ENCODE data around the gene SNX25.

SNX25 gene

DNA sequence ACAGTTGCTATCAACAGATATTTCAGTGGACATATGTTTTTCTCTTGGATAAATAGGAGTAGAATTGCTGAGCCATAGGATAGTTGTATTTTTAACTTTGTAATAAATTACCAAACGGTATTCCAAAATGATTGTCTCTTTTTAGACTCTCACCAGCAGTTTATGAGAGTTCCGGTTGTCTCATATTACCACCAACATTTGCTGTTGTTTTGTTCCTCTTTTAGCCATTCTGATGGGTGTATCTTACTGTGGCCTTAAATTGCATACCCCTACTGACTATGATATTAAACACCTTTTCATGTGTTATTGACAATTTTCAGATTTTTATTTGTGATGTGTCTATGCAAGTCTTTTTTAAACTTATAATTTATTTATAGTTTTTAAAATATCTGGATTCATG, 39.7 kb downstream of the SNX25 start:
- TF ChIP-seq OSR1 (CRISPR knock-in tag; IDR thresholded peaks at IDR 0.05) (no peak), ZNF565 (CRISPR knock-in tag; conservative IDR thresholded peaks at IDR 0.05; ENCODE audit: low read depth) (no peak), TCF4 (CRISPR knock-in tag; IDR thresholded peaks at IDR 0.05; ENCODE audit: borderline replicate concordance) (no peak), TOX (CRISPR knock-in tag; IDR thresholded peaks at IDR 0.05; ENCODE audit: borderline replicate concordance) (no peak), ESRRG (CRISPR knock-in tag; IDR thresholded peaks at IDR 0.05) (no peak), PATZ1 (CRISPR knock-in tag; IDR thresholded peaks at IDR 0.05; ENCODE audit: borderline replicate concordance) (no peak), PPARA (CRISPR knock-in tag; IDR thresholded peaks at IDR 0.05; ENCODE audit: borderline replicate concordance) (no peak)
- TF ChIP-seq, protein P1, sequence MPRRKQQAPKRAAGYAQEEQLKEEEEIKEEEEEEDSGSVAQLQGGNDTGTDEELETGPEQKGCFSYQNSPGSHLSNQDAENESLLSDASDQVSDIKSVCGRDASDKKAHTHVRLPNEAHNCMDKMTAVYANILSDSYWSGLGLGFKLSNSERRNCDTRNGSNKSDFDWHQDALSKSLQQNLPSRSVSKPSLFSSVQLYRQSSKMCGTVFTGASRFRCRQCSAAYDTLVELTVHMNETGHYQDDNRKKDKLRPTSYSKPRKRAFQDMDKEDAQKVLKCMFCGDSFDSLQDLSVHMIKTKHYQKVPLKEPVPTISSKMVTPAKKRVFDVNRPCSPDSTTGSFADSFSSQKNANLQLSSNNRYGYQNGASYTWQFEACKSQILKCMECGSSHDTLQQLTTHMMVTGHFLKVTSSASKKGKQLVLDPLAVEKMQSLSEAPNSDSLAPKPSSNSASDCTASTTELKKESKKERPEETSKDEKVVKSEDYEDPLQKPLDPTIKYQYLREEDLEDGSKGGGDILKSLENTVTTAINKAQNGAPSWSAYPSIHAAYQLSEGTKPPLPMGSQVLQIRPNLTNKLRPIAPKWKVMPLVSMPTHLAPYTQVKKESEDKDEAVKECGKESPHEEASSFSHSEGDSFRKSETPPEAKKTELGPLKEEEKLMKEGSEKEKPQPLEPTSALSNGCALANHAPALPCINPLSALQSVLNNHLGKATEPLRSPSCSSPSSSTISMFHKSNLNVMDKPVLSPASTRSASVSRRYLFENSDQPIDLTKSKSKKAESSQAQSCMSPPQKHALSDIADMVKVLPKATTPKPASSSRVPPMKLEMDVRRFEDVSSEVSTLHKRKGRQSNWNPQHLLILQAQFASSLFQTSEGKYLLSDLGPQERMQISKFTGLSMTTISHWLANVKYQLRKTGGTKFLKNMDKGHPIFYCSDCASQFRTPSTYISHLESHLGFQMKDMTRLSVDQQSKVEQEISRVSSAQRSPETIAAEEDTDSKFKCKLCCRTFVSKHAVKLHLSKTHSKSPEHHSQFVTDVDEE (CRISPR knock-in tag; IDR thresholded peaks at IDR 0.05) = no peak
- TF ChIP-seq, protein P2, sequence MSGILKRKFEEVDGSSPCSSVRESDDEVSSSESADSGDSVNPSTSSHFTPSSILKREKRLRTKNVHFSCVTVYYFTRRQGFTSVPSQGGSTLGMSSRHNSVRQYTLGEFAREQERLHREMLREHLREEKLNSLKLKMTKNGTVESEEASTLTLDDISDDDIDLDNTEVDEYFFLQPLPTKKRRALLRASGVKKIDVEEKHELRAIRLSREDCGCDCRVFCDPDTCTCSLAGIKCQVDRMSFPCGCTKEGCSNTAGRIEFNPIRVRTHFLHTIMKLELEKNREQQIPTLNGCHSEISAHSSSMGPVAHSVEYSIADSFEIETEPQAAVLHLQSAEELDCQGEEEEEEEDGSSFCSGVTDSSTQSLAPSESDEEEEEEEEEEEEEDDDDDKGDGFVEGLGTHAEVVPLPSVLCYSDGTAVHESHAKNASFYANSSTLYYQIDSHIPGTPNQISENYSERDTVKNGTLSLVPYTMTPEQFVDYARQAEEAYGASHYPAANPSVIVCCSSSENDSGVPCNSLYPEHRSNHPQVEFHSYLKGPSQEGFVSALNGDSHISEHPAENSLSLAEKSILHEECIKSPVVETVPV (CRISPR knock-in tag; IDR thresholded peaks at IDR 0.05) = no peak
- TF ChIP-seq, protein P3, sequence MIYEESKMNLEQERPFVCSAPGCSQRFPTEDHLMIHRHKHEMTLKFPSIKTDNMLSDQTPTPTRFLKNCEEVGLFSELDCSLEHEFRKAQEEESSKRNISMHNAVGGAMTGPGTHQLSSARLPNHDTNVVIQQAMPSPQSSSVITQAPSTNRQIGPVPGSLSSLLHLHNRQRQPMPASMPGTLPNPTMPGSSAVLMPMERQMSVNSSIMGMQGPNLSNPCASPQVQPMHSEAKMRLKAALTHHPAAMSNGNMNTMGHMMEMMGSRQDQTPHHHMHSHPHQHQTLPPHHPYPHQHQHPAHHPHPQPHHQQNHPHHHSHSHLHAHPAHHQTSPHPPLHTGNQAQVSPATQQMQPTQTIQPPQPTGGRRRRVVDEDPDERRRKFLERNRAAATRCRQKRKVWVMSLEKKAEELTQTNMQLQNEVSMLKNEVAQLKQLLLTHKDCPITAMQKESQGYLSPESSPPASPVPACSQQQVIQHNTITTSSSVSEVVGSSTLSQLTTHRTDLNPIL (CRISPR knock-in tag; IDR thresholded peaks at IDR 0.05; ENCODE audit: low read depth) = no peak
- no peak for ATAC-seq

DNA sequence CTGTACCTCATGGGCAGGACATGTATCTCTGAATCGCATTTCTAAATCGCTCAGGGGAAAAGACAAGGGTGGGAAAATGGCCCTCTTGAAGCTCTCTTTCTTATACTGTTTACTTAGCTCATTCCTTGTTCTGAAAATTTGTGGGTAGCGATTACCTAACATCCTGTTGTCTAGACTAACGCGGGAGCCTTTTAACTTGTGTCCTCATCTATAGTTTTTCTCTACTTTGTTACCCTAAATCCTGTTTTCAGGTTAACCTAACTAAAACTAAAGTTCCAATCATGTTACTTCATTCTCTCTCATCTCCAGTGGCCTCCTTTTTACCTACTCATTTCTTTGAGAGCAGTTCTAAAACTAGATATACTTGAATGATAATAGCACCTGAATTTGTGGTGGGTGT, 45.0 kb downstream of the SNX25 start:
- no peak for ATAC-seq
- TF ChIP-seq ESRRG (CRISPR knock-in tag; IDR thresholded peaks at IDR 0.05) (no peak), SNAI2 (CRISPR knock-in tag; IDR thresholded peaks at IDR 0.05) (no peak), ZFP3 (CRISPR knock-in tag; IDR thresholded peaks at IDR 0.05) (no peak), ZNF8 (CRISPR knock-in tag; IDR thresholded peaks at IDR 0.05) (no peak), TCF4 (CRISPR knock-in tag; IDR thresholded peaks at IDR 0.05; ENCODE audit: borderline replicate concordance) (no peak), ZNF70 (CRISPR knock-in tag; IDR thresholded peaks at IDR 0.05) (no peak), PPARA (CRISPR knock-in tag; IDR thresholded peaks at IDR 0.05; ENCODE audit: borderline replicate concordance) (no peak), PATZ1 (CRISPR knock-in tag; IDR thresholded peaks at IDR 0.05; ENCODE audit: borderline replicate concordance) (no peak), ZNF565 (CRISPR knock-in tag; conservative IDR thresholded peaks at IDR 0.05; ENCODE audit: low read depth) (no peak), ISL1 (CRISPR knock-in tag; IDR thresholded peaks at IDR 0.05) (no peak), POU6F1 (CRISPR knock-in tag; IDR thresholded peaks at IDR 0.05; ENCODE audit: borderline replicate concordance, low read depth) (no peak), BACH2 (CRISPR knock-in tag; IDR thresholded peaks at IDR 0.05; ENCODE audit: borderline replicate concordance) (no peak)
- TF ChIP-seq, protein P3 (CRISPR knock-in tag; IDR thresholded peaks at IDR 0.05; ENCODE audit: low read depth) = no peak
- TF ChIP-seq, protein P1 (CRISPR knock-in tag; IDR thresholded peaks at IDR 0.05) = no peak
